Omental fat pad (tissue), 4 donors: ENCODE data around the gene TAF1B. TPM values are rescaled to one million over a fixed set of nuclear protein-coding genes. Genes with fewer than 3 reads are reported as not detected.
A peak's percentile ranks its signal among the peaks of the same experiment; 100 is the strongest.

Experiments used
- ATAC-seq: fragments of 150-250 bp; one replicate; pipeline ENCODE4 v1.9.1; 2016; ENCODE audit warnings: mild to moderate bottlenecking, moderate library complexity; ENCODE audit not compliant: low FRiP score
- DNase-seq: peaks from one replicate; pipeline ENCODE4 v3.0.0-alpha.2; 2019; ENCODE audit warnings: low spot score
- CTCF ChIP-seq, 3 donors: fragments of 450-650 bp; IDR thresholded peaks; one replicate each; pipeline ENCODE4 v1.5.1; 2016 to 2017; ENCODE audit warnings: antibody characterized with exemption in 3 of 3, mild to moderate bottlenecking in 3 of 3, moderate library complexity in 2 of 3
- total RNA-seq, 4 donors: library from RNA; depleted of rRNA; stranded (reverse); fragments of >200 nt; gene quantifications; one replicate each; pipeline ENCODE4 v1.1.0, GENCODE V29; 2016

TAF1B gene
- total RNA-seq, 4 donors from 2014 or later = 16.1 to 21.1 (median 19.1) TPM

GRCh38 chr2:9975805-9976447 is 132.7 kb downstream of the TAF1B start:
- no peak for TF ChIP-seq CTCF (IDR thresholded peaks at IDR 0.05)
- ATAC-seq (peak; percentile 86), DNase-seq (peak; percentile 35)

- DNase-seq = no peak
- no peak for ATAC-seq
- TF ChIP-seq CTCF (IDR thresholded peaks at IDR 0.05) = no peak
Observed at GRCh38 chr2:9979977-9980376, 136.7 kb downstream of the TAF1B start.

GRCh38 chr2:9980520-9980919 is 137.2 kb downstream of the TAF1B start:
- ATAC-seq (no peak), DNase-seq (no peak)
- no peak for TF ChIP-seq CTCF (IDR thresholded peaks at IDR 0.05)

GRCh38 chr2:9981655-9982054 is 138.4 kb downstream of the TAF1B start:
- no peak for ATAC-seq
- no peak for DNase-seq
- TF ChIP-seq CTCF (IDR thresholded peaks at IDR 0.05) = no peak

- no peak for DNase-seq
- ATAC-seq = no peak
- TF ChIP-seq CTCF (IDR thresholded peaks at IDR 0.05) = no peak
Observed at GRCh38 chr2:9982248-9982647, 139.0 kb downstream of the TAF1B start.

- ATAC-seq = no peak
- DNase-seq = no peak
- no peak for TF ChIP-seq CTCF (IDR thresholded peaks at IDR 0.05)
Observed at GRCh38 chr2:9982891-9983290, 139.6 kb downstream of the TAF1B start.

- DNase-seq (no peak), ATAC-seq (no peak)
Observed at GRCh38 chr2:9983401-9984216, 140.3 kb downstream of the TAF1B start.

More at GRCh38 chr2:9983401-9984216, 140.3 kb downstream of the TAF1B start:
- no peak for TF ChIP-seq CTCF (IDR thresholded peaks at IDR 0.05)
